Hippocampal formation (tissue), 2 donors: ENCODE results near the gene YBX2.

Experiments used
- DNase-seq, 2 donors: peaks; one replicate each; lab custom pipeline; 2025; lab: John Stamatoyannopoulos, UW

YBX2 gene

DNA sequence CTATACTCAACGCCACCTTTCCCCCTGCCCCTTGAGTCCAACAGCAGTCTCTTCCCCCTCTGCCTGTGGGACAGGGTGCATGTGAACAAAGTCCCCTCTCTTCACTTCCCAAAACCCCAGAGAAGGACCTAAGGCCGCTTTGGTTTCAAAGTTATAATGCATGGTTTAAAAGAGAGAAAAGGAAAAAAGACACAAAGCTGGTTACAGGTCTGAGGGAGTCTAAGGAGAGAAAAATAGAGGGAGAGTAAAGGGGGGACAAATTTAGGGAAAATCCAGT lies 51.0 kb downstream of the YBX2 start:
- DNase-seq: no peak

- DNase-seq: peak; percentile 85 to 94
Measured at GRCh38 chr17:7242717-7243452, 51.6 kb downstream of the YBX2 start.

DNA sequence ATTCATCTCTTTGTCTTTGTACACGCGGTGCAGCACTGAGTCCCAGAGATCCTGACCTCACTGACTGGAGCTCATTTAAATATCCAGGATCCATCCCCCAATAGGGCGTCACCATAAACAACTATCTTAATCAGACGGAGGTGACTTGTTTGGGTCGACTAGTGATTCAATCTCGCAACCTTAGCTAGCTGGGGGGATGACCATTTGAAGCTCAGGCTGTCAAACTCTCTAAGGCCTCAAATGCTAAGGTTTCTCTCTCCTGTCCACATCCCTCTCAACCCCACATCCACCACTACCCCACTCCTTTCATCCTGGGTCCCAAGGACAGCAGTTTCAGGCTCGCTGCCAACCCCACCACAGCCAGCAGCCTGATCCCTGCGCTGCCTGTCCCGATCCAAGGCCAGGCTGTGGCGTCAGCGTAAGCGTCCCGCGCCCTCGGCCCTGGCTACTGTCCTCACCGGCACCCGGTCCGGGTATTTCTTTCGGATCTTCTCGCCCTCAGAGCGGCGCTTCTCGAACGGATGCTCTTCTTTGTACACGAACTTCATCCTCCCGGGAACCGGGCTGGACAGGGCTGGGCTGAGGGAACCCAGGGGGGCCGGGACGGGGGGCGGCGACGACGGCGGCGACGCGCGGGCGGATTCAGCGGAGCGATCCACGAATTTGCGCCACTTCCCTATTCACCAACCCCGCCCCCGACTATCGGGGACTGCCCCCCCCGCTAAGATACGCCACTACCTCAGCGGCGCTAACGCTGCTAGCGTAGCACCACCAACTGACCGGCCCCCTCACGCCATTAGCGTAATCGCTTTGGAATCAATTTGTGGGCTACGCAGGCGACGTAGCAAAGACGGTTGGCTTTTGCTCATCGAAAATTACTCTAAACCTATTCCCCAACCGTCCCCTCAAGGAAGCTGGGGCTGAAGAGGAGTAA lies 52.4 kb downstream of the YBX2 start, which contains the start of gene GABARAP:
TSS of gene GABARAP (minus strand) at position 667 of the 934 bp plus-strand sequence. CDS start at position 548, 119 bp downstream.
- DNase-seq: peak; percentile 88 to 89

- no peak for DNase-seq
Measured at GRCh38 chr17:7241090-7241733, 53.2 kb downstream of the YBX2 start.

- no peak for DNase-seq
Measured at GRCh38 chr17:7240375-7240774, 54.1 kb downstream of the YBX2 start.

DNA sequence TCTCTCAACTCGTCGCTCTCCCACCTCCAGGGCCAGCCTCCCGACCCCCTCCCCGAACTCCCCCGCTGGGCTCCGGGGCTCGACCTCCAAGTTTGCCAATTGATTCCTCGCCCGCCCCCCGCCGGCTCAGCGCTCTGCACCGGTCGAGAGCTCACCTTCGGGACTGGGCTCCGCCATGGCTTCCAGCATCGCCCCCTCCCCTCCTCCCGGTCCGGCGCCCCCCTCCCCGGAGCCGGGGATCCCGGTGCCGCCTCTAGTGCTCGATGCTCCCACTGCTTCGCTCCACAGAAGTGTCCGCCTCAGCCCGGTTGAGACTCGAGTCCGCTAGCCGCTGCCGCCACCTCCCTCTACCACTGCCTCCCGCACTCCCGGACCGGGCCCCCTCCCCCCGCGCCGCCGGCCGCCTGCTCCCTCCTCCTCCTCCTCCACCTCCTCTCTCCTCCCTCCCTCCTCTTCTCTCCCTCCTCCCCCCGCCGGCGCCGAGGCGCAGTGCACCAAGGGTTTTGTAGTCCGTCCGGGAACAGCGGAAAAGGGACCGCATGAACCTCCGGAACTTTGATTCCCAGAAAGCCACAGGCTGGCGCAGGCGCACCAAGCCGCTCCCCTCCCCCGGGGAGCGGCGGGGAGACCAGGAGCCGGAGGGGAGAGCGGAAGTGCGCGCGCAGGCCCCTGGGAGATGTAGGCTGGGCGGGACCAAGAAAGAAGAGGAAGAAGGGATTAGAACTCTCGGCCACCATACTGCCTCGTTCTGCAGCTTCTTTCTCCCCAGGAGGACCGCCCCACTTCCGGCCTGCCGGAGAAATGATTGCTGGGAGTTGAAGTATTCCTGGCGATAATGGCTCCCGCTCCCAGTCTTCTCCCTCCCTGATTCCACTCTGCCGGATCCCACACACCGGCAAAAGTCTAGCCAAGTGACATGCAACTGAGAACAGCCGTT lies 55.1 kb downstream of the YBX2 start, which contains the start of gene PHF23:
TSS of gene PHF23 (minus strand) at position 367 of the 937 bp plus-strand sequence. CDS start at position 189, 178 bp downstream.
- peak; percentile 99 for DNase-seq

- DNase-seq: peak in 1 of 2 donors; percentile 39
Measured at GRCh38 chr17:7238420-7239090, 55.9 kb downstream of the YBX2 start.
